ENCODE measurements around the gene SPTLC3. TPM values are rescaled to one million over a fixed set of nuclear protein-coding genes. Genes with fewer than 3 reads are reported as not detected.

Gene SPTLC3
- total and polyA plus RNA-seq, 7 experiments from 2014 or later = 0.24 to 2.4 (median 0.73) TPM

- H3K4me1 ChIP-seq (ENCODE audit: control insufficient read depth in 2 of 2, insufficient read depth in 2 of 2, low read length in 2 of 2) = no peaks in the 10 kb centered on the region
- no peaks in the 10 kb centered on the region for H3K36me3 ChIP-seq (ENCODE audit: control insufficient read depth in 2 of 3, insufficient read depth in 3 of 3, low read length in 3 of 3)
- no peak overlapping the region for H3K27ac ChIP-seq (ENCODE audit: low read depth, low read length)
- H3K36me3 Mint-ChIP-seq = peaks cover 0 to 3% (median 0%) of the 10 kb centered on the region in 5 donors
- peaks cover 1 to 3% of the 10 kb centered on the region in 2 donors for H3K27me3 ChIP-seq (ENCODE audit: control insufficient read depth in 2 of 2, insufficient read depth in 2 of 2, low read length in 2 of 2)
- ChIA-PET CTCF (interaction anchor here (0.9 to 1.1 kb wide), 2 partner anchors 8 to 28 kb away, joined by 3 read pairs; no protein-coding TSS in a partner anchor), POLR2A (interaction anchor here (1.0 kb wide), 1 partner anchor 8 kb away, joined by 3 read pairs; no protein-coding TSS in a partner anchor)
- H3K4me3 ChIP-seq (ENCODE audit: low read length) = no peak overlapping the region
- no peak overlapping the region for H3K4me3 Mint-ChIP-seq
- intact Hi-C loops (cut with micrococcal nuclease) = no loop called here
- H3K4me1 Mint-ChIP-seq = peaks cover 0 to 11% (median 0%) of the 10 kb centered on the region in 7 donors
- H3K9me3 Mint-ChIP-seq = peaks cover 0 to 5% (median 0%) of the 10 kb centered on the region in 11 donors
- H3K9me3 ChIP-seq (ENCODE audit: control insufficient read depth in 2 of 3, low read length in 3 of 3) = no peaks in the 10 kb centered on the region
- no peak overlapping the region for H3K27ac Mint-ChIP-seq
- ATAC-seq (no peak), DNase-seq (no peak)
- peaks cover 21 to 59% (median 34%) of the 10 kb centered on the region in 5 donors for H3K27me3 Mint-ChIP-seq
These were observed 204.6 kb downstream of the SPTLC3 start for GRCh38 chr20:13213335-13213734.

GRCh38 chr20:13216533-13216932, 207.8 kb downstream of the SPTLC3 start:
- DNase-seq (no peak), ATAC-seq (no peak)
- Histone ChIP-seq H3K27me3 (ENCODE audit: control insufficient read depth in 2 of 2, insufficient read depth in 2 of 2, low read length in 2 of 2) (peaks cover 10 to 18% of the 10 kb centered on the region in 2 donors), H3K4me3 (ENCODE audit: low read length) (no peak overlapping the region), H3K4me1 (ENCODE audit: control insufficient read depth in 2 of 2, insufficient read depth in 2 of 2, low read length in 2 of 2) (peaks cover 5 to 10% of the 10 kb centered on the region in 2 donors), H3K9me3 (ENCODE audit: control insufficient read depth in 2 of 3, low read length in 3 of 3) (no peaks in the 10 kb centered on the region), H3K27ac (ENCODE audit: low read depth, low read length) (no peak overlapping the region), H3K36me3 (ENCODE audit: control insufficient read depth in 2 of 3, insufficient read depth in 3 of 3, low read length in 3 of 3) (no peaks in the 10 kb centered on the region)
- Mint-ChIP-seq H3K27me3 (peaks cover 35 to 78% (median 46%) of the 10 kb centered on the region in 5 donors), H3K4me3 (peak overlapping the region in 1 of 10 donors; percentile 6), H3K27ac (peak overlapping the region in 1 of 9 donors; percentile 19), H3K36me3 (peaks cover 0 to 3% (median 0%) of the 10 kb centered on the region in 5 donors), H3K9me3 (peaks cover 0 to 5% (median 0%) of the 10 kb centered on the region in 11 donors), H3K4me1 (peaks cover 6 to 22% (median 12%) of the 10 kb centered on the region in 7 donors)
- intact Hi-C loops (cut with micrococcal nuclease) = loop anchor here in 1 of 2 donors (2.0 kb wide), 1 partner anchor 14 kb away; no protein-coding TSS in a partner anchor
- POLR2A ChIA-PET = no interaction called here
- CTCF ChIA-PET = interaction anchor here (0.9 kb wide), 1 partner anchor 44 kb away, joined by 4 read pairs; no protein-coding TSS in a partner anchor

Other genes starting within 250 kb of the SPTLC3 start
- 1 to 10 TPM; 2.3 to 3.2 (median 2.7) TPM for gene ISM1, start 212.3 kb downstream of the SPTLC3 start, total RNA-seq
- gene ISM1, start 212.3 kb downstream of the SPTLC3 start, polyA plus RNA-seq = 1 to 10 TPM; 1.6 to 2.2 TPM